GM10248 (cell line): ENCODE results near the gene SLC25A12.
"Not testable (repeated sequence)": the region's sequence is repeated elsewhere in the genome, so short reads cannot be mapped to it uniquely, and the experiment has no call there.

Source experiments
- CTCF ChIA-PET: fragments of 300-600 bp; sonication (Branson Sonifier 250); formaldehyde crosslinking; extraction: SDS; loops from one replicate; lab custom pipeline; 2021; ENCODE audit warnings: antibody characterized with exemption; lab: Yijun Ruan, JAX
- POLR2A ChIA-PET: fragments of 350-650 bp; sonication (Branson Sonifier 250); formaldehyde crosslinking; extraction: SDS; loops from one replicate; lab custom pipeline; 2020; ENCODE audit warnings: antibody characterized with exemption; lab: Yijun Ruan, JAX
- DNase-seq: peaks from one replicate; pipeline ENCODE4 v3.0.0; 2012; ENCODE audit errors: extremely low spot score
- TF ChIP-seq, protein P1 (sequence below): IDR thresholded peaks from 2 replicates; pipeline ENCODE4 v1.5.1; 2012; ENCODE audit warnings: mild to moderate bottlenecking, low read depth; ENCODE audit errors: extremely low read depth, missing control alignments, control extremely low read depth

SLC25A12 gene

DNA sequence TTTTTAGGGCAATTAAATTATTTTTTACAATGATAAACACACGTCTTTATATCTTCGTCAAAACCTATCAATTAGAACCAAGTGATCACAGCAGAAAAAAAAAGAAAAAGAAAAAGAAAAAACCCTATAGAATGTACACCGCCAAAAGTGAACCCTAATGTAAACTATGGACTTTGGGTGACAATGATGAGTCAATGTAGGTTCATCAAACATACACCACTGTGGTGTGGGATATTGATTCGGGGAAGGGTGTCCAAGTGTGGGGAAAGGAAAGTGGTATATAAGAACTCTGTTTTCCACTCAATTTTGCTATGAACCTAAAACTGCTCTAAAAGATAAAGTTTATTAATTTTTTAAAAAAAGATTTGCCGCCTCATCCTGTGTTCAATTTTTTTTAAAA, 121.7 kb downstream of the SLC25A12 start:
- TF ChIP-seq, protein P1, sequence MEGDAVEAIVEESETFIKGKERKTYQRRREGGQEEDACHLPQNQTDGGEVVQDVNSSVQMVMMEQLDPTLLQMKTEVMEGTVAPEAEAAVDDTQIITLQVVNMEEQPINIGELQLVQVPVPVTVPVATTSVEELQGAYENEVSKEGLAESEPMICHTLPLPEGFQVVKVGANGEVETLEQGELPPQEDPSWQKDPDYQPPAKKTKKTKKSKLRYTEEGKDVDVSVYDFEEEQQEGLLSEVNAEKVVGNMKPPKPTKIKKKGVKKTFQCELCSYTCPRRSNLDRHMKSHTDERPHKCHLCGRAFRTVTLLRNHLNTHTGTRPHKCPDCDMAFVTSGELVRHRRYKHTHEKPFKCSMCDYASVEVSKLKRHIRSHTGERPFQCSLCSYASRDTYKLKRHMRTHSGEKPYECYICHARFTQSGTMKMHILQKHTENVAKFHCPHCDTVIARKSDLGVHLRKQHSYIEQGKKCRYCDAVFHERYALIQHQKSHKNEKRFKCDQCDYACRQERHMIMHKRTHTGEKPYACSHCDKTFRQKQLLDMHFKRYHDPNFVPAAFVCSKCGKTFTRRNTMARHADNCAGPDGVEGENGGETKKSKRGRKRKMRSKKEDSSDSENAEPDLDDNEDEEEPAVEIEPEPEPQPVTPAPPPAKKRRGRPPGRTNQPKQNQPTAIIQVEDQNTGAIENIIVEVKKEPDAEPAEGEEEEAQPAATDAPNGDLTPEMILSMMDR = no peak
- ChIA-PET CTCF (no interaction called here), POLR2A (no interaction called here)
- DNase-seq = no peak

DNA sequence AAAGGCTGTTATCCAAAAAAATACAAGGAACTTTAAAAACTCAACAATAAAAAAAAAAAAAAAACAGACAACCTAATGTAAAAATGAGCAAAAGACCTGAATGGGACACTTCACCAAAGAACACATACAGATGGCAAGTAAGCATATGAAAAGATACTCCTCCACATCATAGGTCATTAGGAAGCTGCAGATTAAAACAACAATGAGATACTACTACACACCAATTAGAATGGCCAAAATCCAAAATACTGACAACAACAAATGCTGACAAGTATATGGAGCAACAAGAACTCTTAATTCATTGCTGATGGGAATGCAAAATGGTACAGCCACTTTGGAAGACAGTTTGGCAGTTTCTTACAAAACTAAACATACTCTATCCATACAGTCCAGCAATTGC, 122.6 kb downstream of the SLC25A12 start:
- POLR2A ChIA-PET = no interaction called here
- CTCF ChIA-PET = no interaction called here
- TF ChIP-seq, protein P1 = no peak
- no peak for DNase-seq

DNA sequence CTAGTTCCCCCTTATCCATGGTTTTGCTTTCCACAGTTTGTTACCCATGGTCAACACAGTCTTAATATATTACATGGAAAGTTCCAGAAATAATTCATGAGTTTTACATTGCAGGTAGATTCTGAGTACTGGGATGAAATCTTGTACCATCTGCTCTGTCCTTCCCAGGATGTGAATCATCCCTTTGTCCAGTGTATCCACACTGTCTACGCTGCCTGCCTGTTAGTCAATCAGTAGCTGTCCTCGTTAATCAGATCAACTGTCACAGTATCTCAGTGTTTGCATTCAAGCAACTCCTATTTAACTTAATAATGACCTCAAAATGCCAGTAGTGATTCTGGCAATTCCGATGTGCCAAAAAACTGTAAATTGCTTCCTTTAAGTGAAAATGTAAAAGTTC, 130.4 kb downstream of the SLC25A12 start:
- ChIA-PET CTCF (interaction anchor here (1.2 kb wide), 1 partner anchor 343 kb away, joined by 3 read pairs; no protein-coding TSS in a partner anchor), POLR2A (no interaction called here)
- DNase-seq = no peak
- TF ChIP-seq, protein P1 = no peak

DNA sequence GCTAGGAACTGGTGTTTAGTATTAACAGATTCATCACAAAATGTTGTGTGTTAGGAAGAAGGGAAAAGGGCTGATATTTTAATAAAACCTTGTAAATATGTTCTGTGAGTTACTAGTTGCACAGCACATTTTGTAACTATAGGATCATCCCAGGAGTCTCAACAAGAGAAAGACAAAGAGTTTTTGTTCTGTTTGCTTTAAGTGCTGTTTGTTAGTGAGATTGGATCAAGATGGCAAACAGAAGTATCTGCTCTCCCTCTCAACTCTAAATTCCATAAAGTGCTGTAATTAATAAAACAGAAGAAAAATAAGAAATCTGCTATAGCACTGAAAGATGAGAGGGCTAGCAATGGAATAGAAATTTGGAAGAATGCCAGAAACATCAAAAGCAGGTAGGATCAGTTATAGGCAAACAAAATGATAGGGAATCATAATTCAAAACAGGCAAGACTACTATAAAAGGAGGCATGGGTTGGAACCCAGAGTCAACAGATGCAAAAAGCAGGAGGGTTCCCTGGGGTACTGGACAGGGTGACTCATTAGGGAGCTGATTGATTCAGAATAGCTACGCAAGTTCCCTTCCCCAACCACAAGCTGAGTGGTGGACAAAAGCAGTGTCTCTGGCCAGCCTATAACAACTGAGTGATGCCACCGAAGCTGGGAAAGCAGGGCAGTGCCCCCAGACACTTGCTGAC, 131.0 kb downstream of the SLC25A12 start:
- DNase-seq = no peak
- TF ChIP-seq, protein P1 = no peak
- ChIA-PET POLR2A (no interaction called here), CTCF (interaction anchor here (0.6 to 1.2 kb wide), 2 partner anchors 12 to 343 kb away, joined by 3 read pairs; no protein-coding TSS in a partner anchor)

DNA sequence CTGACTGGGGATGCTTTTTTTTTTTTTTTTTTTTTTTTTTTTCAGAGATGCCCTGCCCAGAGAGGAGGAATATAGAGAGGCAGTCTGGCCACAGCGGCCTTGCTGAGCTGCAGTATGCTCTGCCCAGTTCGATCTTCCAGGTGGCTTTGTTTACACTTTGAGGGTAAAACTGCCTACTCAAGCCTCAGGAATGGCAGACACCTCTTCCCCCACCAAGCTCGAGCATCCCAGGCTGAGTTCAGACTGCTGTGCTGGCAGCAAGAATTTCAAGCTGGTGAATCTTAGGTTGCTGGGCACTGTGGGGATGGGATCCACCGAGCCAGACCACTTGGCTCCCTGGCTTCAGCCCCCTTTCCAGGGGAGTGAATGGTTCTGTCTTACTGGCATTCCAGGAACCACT, 132.9 kb downstream of the SLC25A12 start:
- POLR2A ChIA-PET, DNase-seq: not testable (repeated sequence)
- CTCF ChIA-PET = interaction anchor here (1.1 kb wide), 1 partner anchor 71 kb away, joined by 3 read pairs; no protein-coding TSS in a partner anchor

DNA sequence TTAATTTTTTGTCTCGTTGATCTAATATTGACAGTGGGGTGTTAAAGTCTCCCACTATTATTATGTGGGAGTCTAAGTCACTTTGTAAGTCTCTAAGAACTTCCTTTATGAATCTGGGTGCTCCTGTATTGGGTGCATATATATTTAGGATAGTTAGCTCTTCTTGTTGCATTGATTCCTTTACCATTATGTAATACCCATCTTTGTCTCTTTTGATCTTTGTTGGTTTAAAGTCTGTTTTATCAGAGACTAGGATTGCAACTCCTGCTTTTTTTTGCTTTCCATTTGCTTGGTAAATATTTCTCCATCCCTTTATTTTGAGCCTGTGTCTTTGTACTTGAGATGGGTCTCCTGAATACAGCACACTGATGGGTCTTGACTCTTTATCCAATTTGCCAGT, 135.3 kb downstream of the SLC25A12 start:
- CTCF ChIA-PET, DNase-seq, POLR2A ChIA-PET: not testable (repeated sequence)

DNA sequence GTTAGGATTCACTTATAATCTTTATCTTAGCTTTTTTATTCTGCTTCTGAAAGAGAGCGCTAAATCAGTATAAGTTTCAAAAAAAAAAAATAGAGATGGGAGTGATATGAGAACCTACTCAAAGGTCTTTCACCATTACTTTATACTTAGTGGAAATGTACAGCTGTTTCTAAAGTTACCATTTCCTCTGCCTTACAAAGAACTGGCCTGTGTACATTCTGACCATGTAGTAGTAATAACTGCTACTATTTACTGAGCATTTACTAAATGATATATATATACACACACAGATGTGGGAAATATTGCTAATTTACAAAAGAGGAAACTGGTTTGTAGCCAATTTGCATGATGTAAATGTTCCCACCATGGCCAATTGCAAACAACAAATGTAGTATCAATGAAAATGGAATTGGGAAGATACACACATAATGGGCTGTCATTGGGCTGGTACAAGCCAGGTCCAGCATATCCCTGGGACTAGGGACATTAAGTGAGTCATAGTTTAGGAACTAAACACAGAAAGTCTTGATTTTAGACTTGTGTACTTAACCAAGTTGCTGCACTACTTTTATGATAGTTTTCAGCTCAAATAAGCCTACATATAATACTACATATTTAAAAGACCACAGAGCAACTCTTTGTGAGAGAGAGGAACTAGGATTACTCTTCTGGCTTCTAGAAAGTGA, 139.6 kb downstream of the SLC25A12 start:
- ChIA-PET CTCF (interaction anchor here (0.9 to 1.1 kb wide), 2 partner anchors 10 to 26 kb away, joined by 3 read pairs; no protein-coding TSS in a partner anchor), POLR2A (no interaction called here)
- DNase-seq = no peak
- TF ChIP-seq, protein P1 = no peak
